Smooth muscle cell (in vitro differentiated cells): ENCODE data around the gene EP400. TPM values are rescaled to one million over a fixed set of nuclear protein-coding genes. Genes with fewer than 3 reads are reported as not detected.
"Not testable (repeated sequence)": the region's sequence is repeated elsewhere in the genome, so short reads cannot be mapped to it uniquely, and the experiment has no call there.

Experiments used
- DNase-seq: peaks from one replicate; lab custom pipeline; 2025; ENCODE audit not compliant: unreplicated experiment; lab: John Stamatoyannopoulos, UW
- H2AFZ ChIP-seq: fragments of 200-600 bp; sonication (generic); 2 replicates; pipeline ENCODE4 v1.6.0; 2016; ENCODE audit warnings: antibody characterized with exemption, low read depth, mild to moderate bottlenecking
- H3F3A ChIP-seq: fragments of 200-600 bp; sonication (generic); 2 replicates; pipeline ENCODE4 v1.6.0; 2017; ENCODE audit warnings: antibody characterized with exemption, low read depth
- H3K27ac ChIP-seq: fragments of 200-600 bp; sonication (generic); 2 replicates; pipeline ENCODE4 v1.5.1; 2016; ENCODE audit warnings: low read depth, mild to moderate bottlenecking
- H3K27me3 ChIP-seq: fragments of 200-600 bp; sonication (generic); 2 replicates; pipeline ENCODE4 v1.6.1; 2016; ENCODE audit warnings: low read depth, mild to moderate bottlenecking
- H3K36me3 ChIP-seq: fragments of 200-600 bp; sonication (generic); 2 replicates; pipeline ENCODE4 v1.5.1; 2016; ENCODE audit warnings: low read depth
- H3K4me1 ChIP-seq: fragments of 200-600 bp; sonication (generic); 2 replicates; pipeline ENCODE4 v1.5.1; 2016; ENCODE audit warnings: low read depth
- H3K4me2 ChIP-seq: fragments of 200-600 bp; sonication (generic); 2 replicates; pipeline ENCODE4 v1.6.0; 2016; ENCODE audit warnings: mild to moderate bottlenecking
- H3K4me3 ChIP-seq: fragments of 200-600 bp; sonication (generic); 2 replicates; pipeline ENCODE4 v1.5.1; 2016; ENCODE audit warnings: mild to moderate bottlenecking
- H3K79me2 ChIP-seq: fragments of 200-600 bp; sonication (generic); 2 replicates; pipeline ENCODE4 v1.6.0; 2016; ENCODE audit warnings: low read depth, mild to moderate bottlenecking
- H3K9ac ChIP-seq: fragments of 200-600 bp; sonication (generic); 2 replicates; pipeline ENCODE4 v1.6.0; 2016; ENCODE audit warnings: low read depth
- H3K9me3 ChIP-seq: fragments of 200-600 bp; sonication (generic); replicated peaks from 2 replicates; pipeline ENCODE4 v1.5.1; 2016; ENCODE audit warnings: low read depth
- H4K20me1 ChIP-seq: fragments of 200-600 bp; sonication (generic); 2 replicates; pipeline ENCODE4 v1.6.0; 2016; ENCODE audit warnings: low read depth
- WGBS: methylation state at CpG from one replicate; pipeline ENCODE4 v1.1.7; 2016; ENCODE audit warnings: low lambda C conversion rate; 5-methylcytosine and 5-hydroxymethylcytosine counted together
- polyA plus RNA-seq: library from polyadenylated mRNA; unstranded; fragments of >200 nt; fragmentation: Nextera tagmentation; extraction: Ambion mirVana; gene quantifications from 2 replicates; pipeline ENCODE4 v1.2.1, GENCODE V29; 2016
- total RNA-seq: library from RNA; depleted of rRNA; stranded (reverse); fragments of >200 nt; gene quantifications from 2 replicates; pipeline ENCODE4 v1.2.3, GENCODE V29; 2014
- TF ChIP-seq, protein P1 (sequence below): fragments of 200-600 bp; sonication (generic); IDR thresholded peaks from 2 replicates; pipeline ENCODE4 v1.5.1; 2017; ENCODE audit warnings: borderline replicate concordance, mild to moderate bottlenecking, antibody characterized with exemption; ENCODE audit not compliant: insufficient read depth, poor library complexity, severe bottlenecking

EP400 gene
- total and polyA plus RNA-seq, 2 experiments from 2014 or later, result 6.6 to 13.6 TPM

- no peak overlapping the region for H3K9ac ChIP-seq
- TF ChIP-seq, protein P1, sequence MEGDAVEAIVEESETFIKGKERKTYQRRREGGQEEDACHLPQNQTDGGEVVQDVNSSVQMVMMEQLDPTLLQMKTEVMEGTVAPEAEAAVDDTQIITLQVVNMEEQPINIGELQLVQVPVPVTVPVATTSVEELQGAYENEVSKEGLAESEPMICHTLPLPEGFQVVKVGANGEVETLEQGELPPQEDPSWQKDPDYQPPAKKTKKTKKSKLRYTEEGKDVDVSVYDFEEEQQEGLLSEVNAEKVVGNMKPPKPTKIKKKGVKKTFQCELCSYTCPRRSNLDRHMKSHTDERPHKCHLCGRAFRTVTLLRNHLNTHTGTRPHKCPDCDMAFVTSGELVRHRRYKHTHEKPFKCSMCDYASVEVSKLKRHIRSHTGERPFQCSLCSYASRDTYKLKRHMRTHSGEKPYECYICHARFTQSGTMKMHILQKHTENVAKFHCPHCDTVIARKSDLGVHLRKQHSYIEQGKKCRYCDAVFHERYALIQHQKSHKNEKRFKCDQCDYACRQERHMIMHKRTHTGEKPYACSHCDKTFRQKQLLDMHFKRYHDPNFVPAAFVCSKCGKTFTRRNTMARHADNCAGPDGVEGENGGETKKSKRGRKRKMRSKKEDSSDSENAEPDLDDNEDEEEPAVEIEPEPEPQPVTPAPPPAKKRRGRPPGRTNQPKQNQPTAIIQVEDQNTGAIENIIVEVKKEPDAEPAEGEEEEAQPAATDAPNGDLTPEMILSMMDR, result no peak
- peaks cover 16% of the 10 kb centered on the region for H3K79me2 ChIP-seq
- DNase-seq, result no peak
- H3K4me1 ChIP-seq, result no peaks in the 10 kb centered on the region
- no peaks in the 10 kb centered on the region for H3F3A ChIP-seq
- no peaks in the 10 kb centered on the region for H3K36me3 ChIP-seq
- H2AFZ ChIP-seq, result no peak overlapping the region
- no peak overlapping the region for H3K27ac ChIP-seq
- no peaks in the 10 kb centered on the region for H3K9me3 ChIP-seq
- H3K4me2 ChIP-seq, result no peak overlapping the region
- no peaks in the 10 kb centered on the region for H3K27me3 ChIP-seq
- H4K20me1 ChIP-seq, result peaks cover 42% of the 10 kb centered on the region
- 99% methylated on average over 12 of the region's 17 CpGs for WGBS
- no peak overlapping the region for H3K4me3 ChIP-seq
Measured at GRCh38 chr12:131982041-131982440, 32.3 kb downstream of the EP400 start.

GRCh38 chr12:131983026-131983425 is 33.3 kb downstream of the EP400 start:
- H3K27me3 ChIP-seq, result no peaks in the 10 kb centered on the region
- WGBS, result 98% methylated on average over 6 of the region's 6 CpGs
- no peak overlapping the region for H2AFZ ChIP-seq
- H3F3A ChIP-seq, result no peaks in the 10 kb centered on the region
- no peak overlapping the region for H3K27ac ChIP-seq
- H3K36me3 ChIP-seq, result no peaks in the 10 kb centered on the region
- H3K9ac ChIP-seq, result no peak overlapping the region
- H3K79me2 ChIP-seq, result peaks cover 7% of the 10 kb centered on the region
- peaks cover 33% of the 10 kb centered on the region for H4K20me1 ChIP-seq
- no peaks in the 10 kb centered on the region for H3K4me1 ChIP-seq
- no peaks in the 10 kb centered on the region for H3K9me3 ChIP-seq
- TF ChIP-seq, protein P1, result no peak
- no peak overlapping the region for H3K4me3 ChIP-seq
- no peak overlapping the region for H3K4me2 ChIP-seq
- DNase-seq, result no peak

- Histone ChIP-seq H3K4me1 (no peaks in the 10 kb centered on the region), H4K20me1 (peaks cover 27% of the 10 kb centered on the region), H3K27ac (no peak overlapping the region), H3K36me3 (no peaks in the 10 kb centered on the region), H3K9me3 (no peaks in the 10 kb centered on the region), H2AFZ (no peak overlapping the region), H3K9ac (no peak overlapping the region), H3K27me3 (no peaks in the 10 kb centered on the region), H3K4me2 (no peak overlapping the region), H3F3A (no peaks in the 10 kb centered on the region), H3K79me2 (peaks cover 1% of the 10 kb centered on the region), H3K4me3 (no peak overlapping the region)
- WGBS, result 93% methylated on average over 6 of the region's 6 CpGs
- TF ChIP-seq, protein P1, result no peak
- DNase-seq, result no peak
Measured at GRCh38 chr12:131983554-131983953, 33.8 kb downstream of the EP400 start.

- H3K27ac ChIP-seq, result no peak overlapping the region
- H3K4me1 ChIP-seq, result peaks cover under 1% of the 10 kb centered on the region
- H3K36me3 ChIP-seq, result no peaks in the 10 kb centered on the region
- H3K9me3 ChIP-seq, result no peaks in the 10 kb centered on the region
- TF ChIP-seq, protein P1, result no peak
- H3K4me2 ChIP-seq, result no peak overlapping the region
- no peaks in the 10 kb centered on the region for H3F3A ChIP-seq
- H3K9ac ChIP-seq, result no peak overlapping the region
- H3K4me3 ChIP-seq, result no peak overlapping the region
- no peaks in the 10 kb centered on the region for H3K27me3 ChIP-seq
- peaks cover 19% of the 10 kb centered on the region for H4K20me1 ChIP-seq
- no peaks in the 10 kb centered on the region for H3K79me2 ChIP-seq
- H2AFZ ChIP-seq, result no peak overlapping the region
- 92% methylated on average over 3 of the region's 3 CpGs for WGBS
- DNase-seq, result no peak
Measured at GRCh38 chr12:131984334-131984733, 34.6 kb downstream of the EP400 start.

DNA sequence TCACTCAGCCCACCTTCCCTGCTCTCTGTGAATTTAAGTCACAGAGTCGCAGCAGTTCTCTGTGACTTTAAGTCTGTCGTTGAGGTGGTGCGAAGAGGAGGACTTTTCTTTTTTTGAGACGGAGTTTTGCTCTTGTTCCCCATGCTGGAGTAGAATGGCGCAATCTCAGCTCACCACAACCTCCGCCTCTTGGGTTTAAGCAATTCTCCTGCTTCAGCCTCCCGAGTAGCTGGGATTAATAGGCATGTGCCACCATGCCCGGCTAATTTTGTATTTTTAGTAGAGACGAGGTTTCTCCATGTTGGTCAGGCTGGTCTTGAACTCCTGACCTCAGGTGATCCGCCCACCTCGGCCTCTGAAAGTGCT is 35.8 kb downstream of the EP400 start:
- not testable (repeated sequence) for H3K36me3 ChIP-seq, H3K79me2 ChIP-seq, DNase-seq, H3K4me3 ChIP-seq, H3K4me2 ChIP-seq, H4K20me1 ChIP-seq, H2AFZ ChIP-seq, H3K9me3 ChIP-seq, H3K27me3 ChIP-seq, H3F3A ChIP-seq, H3K27ac ChIP-seq, H3K9ac ChIP-seq
- peaks cover 12% of the 10 kb centered on the region for H3K4me1 ChIP-seq
- WGBS, result 91% methylated on average over 11 of the region's 11 CpGs
